Stimulated activated CD8-positive, alpha-beta memory T cell treated with anti-CD3 and anti-CD28 coated beads, Interleukin-12 subunit alpha, Interleukin-12 subunit beta, amount 100 ng/mL, for 1 hour (primary cell): ENCODE data around the gene ACTRT3.

Experiments used
- DNase-seq: peaks from one replicate; pipeline ENCODE4 v3.0.0-alpha.2; 2020; ENCODE audit warnings: low read depth

ACTRT3 gene

DNA sequence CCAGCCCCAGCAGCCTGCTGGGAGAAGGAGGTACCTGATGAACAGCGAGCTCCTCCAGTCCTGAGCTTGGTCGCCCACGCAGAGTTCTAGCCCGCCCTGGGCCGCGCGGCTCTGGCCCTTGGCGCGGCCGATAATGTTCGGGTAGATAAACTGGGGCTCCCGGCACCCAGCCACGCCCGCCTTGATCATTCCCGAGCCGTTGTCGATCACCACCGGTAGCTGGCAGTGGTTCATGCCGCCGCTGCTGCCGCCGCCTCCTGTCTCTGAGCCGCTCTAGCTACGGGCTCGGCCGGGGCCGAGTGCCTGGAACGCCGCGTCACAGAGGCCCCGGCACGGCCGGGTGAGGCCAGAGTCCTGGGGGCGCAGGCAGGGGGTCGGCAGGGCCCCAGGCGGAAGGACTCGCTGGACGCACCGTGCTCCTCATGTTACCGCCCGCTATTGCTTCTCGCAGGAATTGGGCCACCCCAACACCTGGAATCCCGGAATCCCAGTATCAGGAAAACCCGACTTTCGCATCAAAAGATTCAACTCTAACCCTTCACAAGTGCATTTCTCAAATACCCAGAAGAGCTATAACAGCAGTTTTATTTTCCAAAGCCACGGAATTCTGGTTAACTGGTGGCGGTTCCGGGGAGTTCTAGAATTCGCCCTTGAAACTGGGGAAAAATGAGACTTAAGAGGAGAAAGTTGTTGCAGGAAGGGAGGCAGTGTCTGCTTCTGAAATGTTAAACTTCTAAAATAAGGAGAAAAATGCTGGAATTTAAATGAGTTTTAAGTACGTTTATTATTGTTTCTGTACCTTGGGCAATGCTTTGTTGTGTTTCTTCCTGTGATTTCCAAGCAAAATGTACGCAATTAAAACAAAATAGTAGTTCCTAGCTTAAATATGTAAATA lies at the start of gene ACTRT3:
ACTRT3 (minus strand) TSS at position 275 of the 895 bp plus-strand sequence; CDS start at position 234, 41 bp downstream.
- DNase-seq, result peak; percentile 39

DNA sequence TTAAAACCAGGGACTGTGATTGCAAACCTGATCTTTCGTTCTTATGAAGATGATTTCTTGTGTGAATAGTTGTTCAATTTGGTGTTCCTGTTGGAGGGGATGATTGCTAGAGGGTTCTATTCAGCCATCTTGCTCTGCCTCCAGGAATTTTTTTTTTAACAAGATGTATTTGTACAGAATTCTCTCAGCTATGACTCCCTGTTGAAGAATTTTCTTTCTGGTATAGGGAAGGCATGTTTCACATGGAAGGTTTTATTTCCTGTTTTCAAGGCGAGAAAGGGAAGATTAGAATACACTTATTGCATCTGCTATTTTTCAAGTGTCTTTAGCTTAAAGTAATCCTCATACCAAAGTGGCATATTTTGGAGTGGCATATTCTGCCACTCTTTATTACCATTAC lies 49.0 kb upstream of the ACTRT3 start:
- no peak for DNase-seq

DNA sequence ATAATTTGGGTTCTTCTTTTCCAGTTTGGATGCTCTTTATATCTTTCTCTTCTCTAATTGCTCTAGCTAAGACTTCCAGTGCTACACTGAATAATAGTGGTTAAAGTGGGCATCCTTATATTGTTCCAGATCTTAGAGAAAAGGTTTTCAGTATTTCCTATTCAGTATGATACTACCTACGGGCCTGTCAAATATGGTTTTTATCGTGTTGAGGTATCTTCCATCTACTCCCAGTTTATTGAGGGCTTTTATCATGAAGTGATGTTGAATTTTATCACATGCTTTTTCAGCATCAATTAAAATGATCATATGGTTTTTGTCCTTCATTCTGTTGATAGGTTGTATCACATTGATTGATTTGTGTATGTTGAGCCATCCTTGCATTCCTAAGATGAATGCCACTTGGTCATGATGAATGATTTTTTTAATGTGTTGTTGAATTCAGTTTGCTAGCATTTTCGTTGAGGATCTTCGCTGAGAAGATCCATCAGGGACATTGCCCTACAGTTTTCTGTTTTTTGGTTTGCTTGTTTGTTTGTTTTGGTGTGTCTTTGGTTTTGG lies 46.3 kb upstream of the ACTRT3 start:
- DNase-seq, result no peak

- DNase-seq, result peak; percentile 39
Measured at GRCh38 chr3:169813757-169814517, 44.6 kb upstream of the ACTRT3 start.

DNA sequence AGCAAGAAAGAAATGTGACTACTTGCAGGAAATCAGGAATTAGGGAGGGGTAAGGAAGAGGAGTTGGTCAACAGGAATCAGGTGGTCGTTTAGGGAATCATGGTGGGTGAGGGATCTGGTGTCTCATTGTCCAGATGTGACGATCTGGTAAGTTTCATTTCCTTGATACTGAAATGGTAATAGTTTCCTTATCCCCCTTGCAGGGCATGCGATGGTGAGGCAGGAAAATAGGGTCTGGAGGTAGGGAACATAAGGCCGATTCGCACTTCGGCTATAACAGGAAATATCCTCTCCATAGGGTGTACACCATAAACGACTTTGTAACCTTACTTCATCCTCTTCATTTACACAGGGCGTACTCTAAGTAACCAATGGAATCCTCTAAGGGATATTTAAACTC lies 43.9 kb upstream of the ACTRT3 start:
- no peak for DNase-seq

- DNase-seq, result peak; percentile 53
Measured at GRCh38 chr3:169812332-169813235, 43.2 kb upstream of the ACTRT3 start, which contains the start of the genes LRRC34 and LRRIQ4. TSS of gene LRRC34 (minus strand) at chr3:169812904. CDS start at chr3:169812548, 356 bp downstream. TSS of gene LRRIQ4 (plus strand) at chr3:169812870. CDS start at chr3:169821922, 9,052 bp downstream.

- no peak for DNase-seq
Measured at GRCh38 chr3:169811631-169812331, 42.4 kb upstream of the ACTRT3 start.

DNA sequence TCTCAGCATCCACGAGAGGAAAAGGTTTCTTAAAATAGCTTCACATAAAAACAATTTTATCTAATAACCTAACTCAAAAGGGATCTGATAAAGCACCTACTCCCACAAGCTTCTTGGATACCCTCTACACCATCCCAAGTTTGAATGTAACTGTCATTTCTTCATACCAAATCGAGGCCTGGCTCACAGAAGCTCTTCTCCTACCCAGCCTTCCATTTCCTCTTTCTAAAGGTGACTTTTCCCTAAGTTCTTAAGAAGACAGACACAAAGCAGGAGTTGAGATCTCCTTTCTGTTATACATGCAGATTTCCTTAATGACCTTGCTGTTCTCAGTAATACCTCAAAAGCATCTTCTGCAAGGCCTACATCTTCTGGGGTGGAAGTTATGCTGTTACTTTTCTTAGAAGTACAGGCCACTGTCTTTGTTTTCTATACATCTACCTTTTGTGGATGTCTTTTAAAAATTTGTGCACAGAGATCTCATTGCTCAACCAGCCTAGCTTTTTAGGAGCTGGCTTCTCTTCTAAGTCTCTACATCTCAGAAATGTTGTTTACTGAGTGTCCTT lies 40.0 kb upstream of the ACTRT3 start:
- DNase-seq, result no peak

- DNase-seq, result no peak
Measured at GRCh38 chr3:169804681-169805080, 35.3 kb upstream of the ACTRT3 start.

DNA sequence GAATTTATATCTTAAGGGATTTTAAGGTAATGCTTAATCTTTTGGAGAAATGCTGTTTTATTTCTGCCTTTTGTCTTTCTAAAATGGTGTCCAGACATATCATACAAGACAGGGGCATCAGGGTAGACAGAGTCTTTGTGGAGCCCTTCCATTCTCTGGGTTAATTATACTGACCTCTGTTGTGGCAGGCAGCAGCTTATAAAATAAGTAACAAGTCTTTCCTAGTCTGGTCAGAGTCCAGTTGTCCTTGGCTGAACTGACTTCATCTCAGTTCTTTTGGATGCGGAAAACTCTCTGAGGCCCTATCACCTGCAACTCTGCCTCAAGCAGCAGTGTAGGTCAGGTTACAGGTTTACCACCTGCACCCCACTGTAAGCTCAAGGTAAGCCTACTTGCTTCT lies 23.0 kb upstream of the ACTRT3 start:
- DNase-seq, result no peak

DNA sequence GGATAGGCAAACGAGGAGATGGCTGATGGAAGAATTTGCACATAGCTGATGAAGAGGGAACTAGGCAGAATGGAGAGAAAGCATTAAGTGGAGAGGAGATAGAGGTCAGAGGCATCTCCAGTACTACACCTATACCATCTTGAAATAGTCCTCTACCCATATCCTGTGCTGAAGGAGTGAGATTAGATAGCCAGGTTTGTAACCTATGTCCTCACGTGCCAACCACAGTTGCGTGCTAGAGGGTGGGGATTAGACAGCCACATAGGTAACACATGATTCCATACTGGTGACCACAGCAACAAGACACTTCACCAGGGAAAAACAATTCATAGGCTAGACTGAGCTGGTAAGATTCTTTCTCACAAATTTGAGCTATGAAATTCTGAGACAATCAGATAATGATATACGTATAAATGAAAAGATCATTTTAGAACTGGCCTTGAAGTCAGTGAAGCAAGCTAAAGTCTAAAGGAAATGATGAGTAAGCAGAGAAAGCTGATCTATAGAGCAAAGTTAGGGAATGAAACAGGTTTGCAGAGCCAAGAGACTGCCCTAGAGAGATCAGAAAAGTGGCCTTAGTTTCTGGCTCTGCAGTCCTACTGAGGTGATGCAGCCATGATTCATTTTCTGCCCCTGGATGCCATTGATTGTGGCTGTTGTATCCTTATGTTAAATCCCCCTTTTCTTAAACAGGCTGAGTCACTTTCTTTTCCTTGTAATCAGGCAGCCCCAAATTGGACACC lies 21.5 kb upstream of the ACTRT3 start:
- no peak for DNase-seq

DNA sequence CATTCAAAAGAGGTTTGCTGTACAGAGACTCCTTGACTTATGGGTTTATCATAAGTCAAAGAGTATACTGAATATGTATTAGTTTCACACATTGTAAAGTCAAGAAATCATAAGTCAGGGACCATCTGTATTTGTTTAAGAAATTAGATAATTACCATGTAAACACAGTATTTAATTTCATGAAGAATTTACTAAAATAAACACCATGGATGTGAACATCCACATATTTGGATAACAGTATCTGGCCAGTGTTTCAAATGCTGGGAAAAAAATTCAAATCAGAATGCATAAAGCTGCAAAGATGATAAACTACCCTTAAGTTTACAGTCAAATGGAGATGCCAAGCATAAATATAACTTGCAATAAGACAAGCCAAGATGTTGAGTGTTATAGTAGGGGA lies 20.9 kb upstream of the ACTRT3 start:
- DNase-seq, result no peak

DNA sequence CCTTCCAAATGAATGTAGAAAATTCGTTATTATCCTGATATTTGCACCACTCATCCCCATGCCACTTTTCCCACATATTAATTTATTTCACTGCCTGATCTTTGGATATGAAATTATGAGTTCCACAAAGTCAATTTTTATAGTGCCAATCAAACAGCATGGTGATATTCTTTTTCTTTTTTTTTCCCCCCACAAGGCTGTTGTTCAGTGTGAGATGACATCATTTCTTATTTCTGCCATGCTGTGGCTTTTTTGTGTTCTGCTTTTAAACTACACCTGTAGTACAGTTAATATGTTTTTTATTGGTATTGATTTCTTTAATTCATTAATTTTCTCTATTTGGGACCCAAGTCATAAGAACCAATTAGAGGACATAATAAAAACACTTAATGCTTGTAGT lies 18.4 kb upstream of the ACTRT3 start:
- DNase-seq, result no peak

GRCh38 chr3:169787120-169787519 lies 17.8 kb upstream of the ACTRT3 start:
- no peak for DNase-seq

GRCh38 chr3:169781209-169781855 lies 12.0 kb upstream of the ACTRT3 start:
- no peak for DNase-seq

DNA sequence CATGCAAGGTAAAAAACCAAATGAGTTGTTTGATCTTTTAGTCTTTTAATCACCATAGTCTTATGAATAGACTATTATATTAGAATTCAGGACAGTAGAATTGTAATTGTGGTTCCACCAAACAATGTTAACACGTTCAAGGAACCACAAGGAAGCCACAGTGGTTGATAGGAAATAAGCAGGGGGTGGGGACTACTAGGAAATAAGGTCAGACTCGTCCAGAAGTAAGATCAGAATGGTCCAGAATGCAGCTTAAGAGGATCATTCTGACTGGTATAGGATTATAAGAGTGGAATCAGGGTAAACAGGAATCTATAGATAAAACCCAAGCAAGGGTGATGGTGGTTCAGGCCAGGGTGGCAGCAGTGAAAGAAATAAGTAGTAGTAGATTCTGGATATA lies 11.4 kb upstream of the ACTRT3 start:
- DNase-seq, result no peak

- DNase-seq, result no peak
Measured at GRCh38 chr3:169777822-169778221, 8.5 kb upstream of the ACTRT3 start.

GRCh38 chr3:169774186-169774585 lies 4.8 kb upstream of the ACTRT3 start:
- DNase-seq, result no peak
